Tibial nerve (tissue), 4 donors: ENCODE results near the gene IFT20.
A peak's percentile ranks its signal among the peaks of the same experiment; 100 is the strongest.

ENCODE experiments used
- CTCF ChIP-seq, 5 experiments: fragments of 200-600 bp in 3 of 5; fragments of 450-650 bp in 2 of 5; sonication (generic) in 3 of 5; IDR thresholded peaks; one replicate each; pipeline ENCODE4 v1.5.1; 2016 to 2019; ENCODE audit warnings: antibody characterized with exemption in 5 of 5, mild to moderate bottlenecking in 3 of 5, moderate library complexity in 2 of 5
- EP300 ChIP-seq, 2 donors: sonication (generic); formaldehyde crosslinking; IDR thresholded peaks; one replicate each; pipeline ENCODE4 v1.6.1; 2017; ENCODE audit warnings: antibody characterized with exemption in 2 of 2, mild to moderate bottlenecking in 1 of 2
- POLR2A ChIP-seq, 2 donors: fragments of 450-650 bp; IDR thresholded peaks; one replicate each; pipeline ENCODE4 v1.6.1; 2017; ENCODE audit warnings: antibody characterized with exemption in 2 of 2, mild to moderate bottlenecking in 2 of 2, moderate library complexity in 2 of 2

GRCh38 chr17:28335201-28335958 lies at the start of gene IFT20, which contains the start of gene TNFAIP1:
- peak in 1 of 5 experiments; percentile 44 for TF ChIP-seq CTCF (IDR thresholded peaks at IDR 0.05)
- TF ChIP-seq EP300 (IDR thresholded peaks at IDR 0.05) = peak; percentile 96 to 99
- TF ChIP-seq POLR2A (IDR thresholded peaks at IDR 0.05) = peak; percentile 82 to 94
